GM23248 (cell line): Measurements from ENCODE around the gene C10orf62. TPM values are rescaled to one million over a fixed set of nuclear protein-coding genes. Genes with fewer than 3 reads are reported as not detected.

Experiments
- DNase-seq: peaks from one replicate; pipeline ENCODE4 v3.0.0-alpha.2; 2015
- H2AFZ ChIP-seq: fragments of 200-600 bp; sonication (generic); 2 replicates; pipeline ENCODE4 v1.6.1; 2016; ENCODE audit warnings: antibody characterized with exemption
- H3F3A ChIP-seq: fragments of 200-600 bp; sonication (generic); 2 replicates; pipeline ENCODE4 v1.6.1; 2016; ENCODE audit warnings: mild to moderate bottlenecking, antibody characterized with exemption, mixed run types; ENCODE audit not compliant: insufficient read depth
- H3K27ac ChIP-seq: fragments of 200-600 bp; sonication (generic); 2 replicates; pipeline ENCODE4 v1.5.1; 2016; ENCODE audit warnings: mild to moderate bottlenecking
- H3K27me3 ChIP-seq: fragments of 200-600 bp; sonication (generic); replicated peaks from 2 replicates; pipeline ENCODE4 v1.6.1; 2016; ENCODE audit warnings: mild to moderate bottlenecking; ENCODE audit not compliant: insufficient read depth
- H3K36me3 ChIP-seq: fragments of 200-600 bp; sonication (generic); 2 replicates; pipeline ENCODE4 v1.6.1; 2016; ENCODE audit warnings: low read depth, mild to moderate bottlenecking
- H3K4me1 ChIP-seq: fragments of 200-600 bp; sonication (generic); 2 replicates; pipeline ENCODE4 v1.6.1; 2016; ENCODE audit warnings: mild to moderate bottlenecking; ENCODE audit not compliant: insufficient read depth
- H3K4me2 ChIP-seq: fragments of 200-600 bp; sonication (generic); one replicate; pipeline ENCODE4 v1.6.1; 2016; ENCODE audit warnings: mild to moderate bottlenecking; ENCODE audit not compliant: unreplicated experiment
- H3K4me3 ChIP-seq: fragments of 200-600 bp; sonication (generic); 2 replicates; pipeline ENCODE4 v1.5.1; 2016; ENCODE audit warnings: mild to moderate bottlenecking
- H3K79me2 ChIP-seq: fragments of 200-600 bp; sonication (generic); 2 replicates; pipeline ENCODE4 v1.6.1; 2016; ENCODE audit warnings: mild to moderate bottlenecking; ENCODE audit not compliant: insufficient read depth
- H3K9ac ChIP-seq: fragments of 200-600 bp; sonication (generic); 2 replicates; pipeline ENCODE4 v1.6.1; 2016; ENCODE audit warnings: mild to moderate bottlenecking
- H3K9me2 ChIP-seq: fragments of 200-600 bp; sonication (generic); 2 replicates; pipeline ENCODE4 v1.6.1; 2016; ENCODE audit warnings: mixed run types, mild to moderate bottlenecking, moderate library complexity; ENCODE audit not compliant: insufficient read depth
- H3K9me3 ChIP-seq: fragments of 200-600 bp; sonication (generic); one replicate; pipeline ENCODE4 v1.6.1; 2017; ENCODE audit warnings: low read depth
- H4K20me1 ChIP-seq: fragments of 200-600 bp; sonication (generic); 2 replicates; pipeline ENCODE4 v1.6.0; 2016; ENCODE audit not compliant: insufficient read depth
- EZH2 ChIP-seq: fragments of 200-600 bp; sonication (generic); IDR thresholded peaks from 2 replicates; pipeline ENCODE4 v1.6.1; 2018; ENCODE audit warnings: antibody characterized with exemption, mild to moderate bottlenecking; ENCODE audit not compliant: insufficient read depth, poor library complexity, severe bottlenecking
- EZH2phosphoT487 ChIP-seq: fragments of 200-600 bp; sonication (generic); IDR thresholded peaks from 2 replicates; pipeline ENCODE4 v1.6.1; 2018; ENCODE audit warnings: antibody characterized with exemption, moderate library complexity, mild to moderate bottlenecking, low read depth; ENCODE audit not compliant: insufficient read depth
- WGBS, 2 experiments: methylation state at CpG; one replicate each; pipeline ENCODE4 v1.1.6; 2015 to 2017; ENCODE audit warnings: low lambda C conversion rate in 2 of 2, low coverage in 1 of 2; ENCODE audit errors: missing lambda C conversion rate in 2 of 2; 5-methylcytosine and 5-hydroxymethylcytosine counted together
- in situ Hi-C: fragments of 300-500 bp; cut with MboI; formaldehyde crosslinking; loops from 2 replicates; pipeline ENCODE4 v1.15.0; 2020
- polyA plus RNA-seq: library from polyadenylated mRNA; unstranded; fragments of >200 nt; fragmentation: Nextera tagmentation; extraction: Ambion mirVana; gene quantifications from 2 replicates; pipeline ENCODE4 v1.2.1, GENCODE V29; 2016
- total RNA-seq: library from RNA; depleted of rRNA; stranded (reverse); fragments of >200 nt; shearing (Covaris generic); gene quantifications from 2 replicates; pipeline ENCODE4 v1.2.3, GENCODE V29; 2014; rRNA removed

C10orf62 gene
- total RNA-seq, result not detected in 2 replicates
- polyA plus RNA-seq, result not detected in 2 replicates

GRCh38 chr10:97589479-97589878 lies at the start of gene C10orf62:
TSS of gene C10orf62 (plus strand) at chr10:97589721. CDS start at chr10:97589898, 177 bp downstream.
- Histone ChIP-seq H3K27me3 (no peaks in the 10 kb centered on the region), H2AFZ (no peak within 1 kb of the TSS), H3K9me3 (no peaks in the 10 kb centered on the region), H3K4me2 (no peak within 1 kb of the TSS), H3K27ac (no peak within 1 kb of the TSS), H3K4me3 (no peak within 1 kb of the TSS), H3K79me2 (no peaks in the 10 kb centered on the region), H3F3A (no peaks in the 10 kb centered on the region), H3K36me3 (no peaks in the 10 kb centered on the region), H4K20me1 (no peaks in the 10 kb centered on the region), H3K9me2 (no peaks in the 10 kb centered on the region), H3K9ac (no peak within 1 kb of the TSS), H3K4me1 (no peaks in the 10 kb centered on the region)
- TF ChIP-seq EZH2, result no peak
- WGBS, 2 experiments, result 84 to 90% methylated on average over 2 to 3 of the region's 3 CpGs
- in situ Hi-C loops, result no loop called here
- DNase-seq, result no peak

- H3K4me2 ChIP-seq, result peak overlapping the region; percentile 19
- no peak overlapping the region for H3K4me3 ChIP-seq
- H3K9me2 ChIP-seq, result no peaks in the 10 kb centered on the region
- H3K4me1 ChIP-seq, result peaks cover 65% of the 10 kb centered on the region
- H3F3A ChIP-seq, result peaks cover 59% of the 10 kb centered on the region
- in situ Hi-C loops, result no loop called here
- TF ChIP-seq EZH2phosphoT487 (no peak), EZH2 (no peak)
- WGBS, 2 experiments, result 57 to 62% methylated on average over 14 of the region's 14 CpGs
- H2AFZ ChIP-seq, result no peak overlapping the region
- H3K27me3 ChIP-seq, result no peaks in the 10 kb centered on the region
- peak; percentile 47 for DNase-seq
- H3K9ac ChIP-seq, result 0 out of 2 replicates have a peak overlapping the region, but pooled peaks have one; percentile 9
- H3K36me3 ChIP-seq, result no peaks in the 10 kb centered on the region
- no peaks in the 10 kb centered on the region for H4K20me1 ChIP-seq
- no peaks in the 10 kb centered on the region for H3K9me3 ChIP-seq
- H3K79me2 ChIP-seq, result peaks cover 58% of the 10 kb centered on the region
- H3K27ac ChIP-seq, result peak overlapping the region; percentile 98
These were observed 48.6 kb upstream of the C10orf62 start for GRCh38 chr10:97540669-97541500.

GRCh38 chr10:97542169-97543024 lies 47.1 kb upstream of the C10orf62 start:
- Histone ChIP-seq H2AFZ (peak overlapping the region; percentile 67), H3K27me3 (no peaks in the 10 kb centered on the region), H3K36me3 (no peaks in the 10 kb centered on the region), H3K4me1 (peaks cover 65% of the 10 kb centered on the region), H3K4me3 (peak overlapping the region; percentile 62), H3F3A (peaks cover 59% of the 10 kb centered on the region), H3K4me2 (peak overlapping the region; percentile 82), H4K20me1 (no peaks in the 10 kb centered on the region), H3K27ac (peak overlapping the region; percentile 98), H3K9ac (peak overlapping the region; percentile 77), H3K9me2 (no peaks in the 10 kb centered on the region), H3K79me2 (peaks cover 59% of the 10 kb centered on the region), H3K9me3 (no peaks in the 10 kb centered on the region)
- DNase-seq, result peak; percentile 95
- TF ChIP-seq EZH2, result no peak
- TF ChIP-seq EZH2phosphoT487, result no peak
- in situ Hi-C loops, result no loop called here
- WGBS, 2 experiments, result 2 to 4% methylated on average over 8 to 9 of the region's 9 CpGs

GRCh38 chr10:97543025-97543546 lies 46.4 kb upstream of the C10orf62 start:
- no peaks in the 10 kb centered on the region for H3K9me2 ChIP-seq
- H3K4me3 ChIP-seq, result peak overlapping the region; percentile 62
- H3F3A ChIP-seq, result peaks cover 59% of the 10 kb centered on the region
- H3K4me1 ChIP-seq, result peaks cover 62% of the 10 kb centered on the region
- TF ChIP-seq EZH2 (no peak), EZH2phosphoT487 (no peak)
- WGBS, 2 experiments, result 1% methylated on average over 9 to 10 of the region's 10 CpGs
- no peak overlapping the region for H2AFZ ChIP-seq
- no peaks in the 10 kb centered on the region for H4K20me1 ChIP-seq
- no peaks in the 10 kb centered on the region for H3K27me3 ChIP-seq
- H3K27ac ChIP-seq, result peak overlapping the region; percentile 98
- no peaks in the 10 kb centered on the region for H3K36me3 ChIP-seq
- peak; percentile 100 for DNase-seq
- in situ Hi-C loops, result no loop called here
- peak overlapping the region; percentile 77 for H3K9ac ChIP-seq
- H3K9me3 ChIP-seq, result no peaks in the 10 kb centered on the region
- H3K4me2 ChIP-seq, result peak overlapping the region; percentile 82
- H3K79me2 ChIP-seq, result peaks cover 60% of the 10 kb centered on the region
